Measurements from ENCODE around the gene GRAMD1A. TPM values are rescaled to one million over a fixed set of nuclear protein-coding genes. Genes with fewer than 3 reads are reported as not detected.
A peak's percentile ranks its signal among the peaks of the same experiment; 100 is the strongest.

GRAMD1A gene
- total RNA-seq, 1 experiment from 2014 or later: 45.2 TPM

- H3K27me3 ChIP-seq (ENCODE audit: low read length): no peaks in the 10 kb centered on the region
- H3K79me2 ChIP-seq (ENCODE audit: low read length): no peaks in the 10 kb centered on the region
- 0 out of 2 replicates have a peak, but pooled peaks cover 4% of the 10 kb centered on the region for H3K4me1 ChIP-seq (ENCODE audit: low read length)
- no peak for DNase-seq
- no peak overlapping the region; the same call in 1 of the 2 replicates for H3K9ac ChIP-seq (ENCODE audit: low read length)
- H3K36me3 ChIP-seq (ENCODE audit: insufficient read depth, low read length): peaks cover 7% of the 10 kb centered on the region; the same call in 1 of the 2 replicates
- H3K27ac ChIP-seq (ENCODE audit: low read length): no peak overlapping the region
- H3K9me2 ChIP-seq (replicated peaks; ENCODE audit: insufficient read depth, low read length): no peaks in the 10 kb centered on the region
- no peaks in the 10 kb centered on the region for H3K9me3 ChIP-seq (ENCODE audit: low read length)
- H3K4me2 ChIP-seq (ENCODE audit: low read depth, low read length, poor library complexity, severe bottlenecking): peak overlapping the region; percentile 40
- H4K20me1 ChIP-seq (ENCODE audit: insufficient read depth, low read depth, low read length): 0 out of 2 replicates have a peak, but pooled peaks cover 4% of the 10 kb centered on the region
- H2AFZ ChIP-seq (ENCODE audit: low read length): no peak overlapping the region
- no peak overlapping the region for H3K4me3 ChIP-seq (ENCODE audit: low read length)
These were observed 29.7 kb downstream of the GRAMD1A start for GRCh38 chr19:35029737-35030256.

- Histone ChIP-seq H3K9ac (ENCODE audit: low read length) (no peak within 1 kb of the TSS; the same call in 1 of the 2 replicates), H3K36me3 (ENCODE audit: insufficient read depth, low read length) (peaks cover 7% of the 10 kb centered on the region; the same call in 1 of the 2 replicates), H3K4me2 (ENCODE audit: low read depth, low read length, poor library complexity, severe bottlenecking) (peak within 1 kb of the TSS; percentile 40), H3K9me3 (ENCODE audit: low read length) (no peaks in the 10 kb centered on the region), H3K9me2 (replicated peaks; ENCODE audit: insufficient read depth, low read length) (no peaks in the 10 kb centered on the region), H3K4me1 (ENCODE audit: low read length) (0 out of 2 replicates have a peak, but pooled peaks cover 4% of the 10 kb centered on the region), H3K27me3 (ENCODE audit: low read length) (no peaks in the 10 kb centered on the region), H2AFZ (ENCODE audit: low read length) (no peak within 1 kb of the TSS), H3K4me3 (ENCODE audit: low read length) (no peak within 1 kb of the TSS), H3K27ac (ENCODE audit: low read length) (no peak within 1 kb of the TSS), H3K79me2 (ENCODE audit: low read length) (no peaks in the 10 kb centered on the region), H4K20me1 (ENCODE audit: insufficient read depth, low read depth, low read length) (0 out of 2 replicates have a peak, but pooled peaks cover 4% of the 10 kb centered on the region)
- DNase-seq: peak; percentile 60
These were observed 30.3 kb downstream of the GRAMD1A start, which contains the start of gene SCN1B for GRCh38 chr19:35030257-35031071. Gene SCN1B (plus strand): TSS chr19:35030470. CDS start chr19:35030821, 351 bp downstream.

- no peak overlapping the region for H2AFZ ChIP-seq (ENCODE audit: low read length)
- no peaks in the 10 kb centered on the region for H3K79me2 ChIP-seq (ENCODE audit: low read length)
- no peak overlapping the region for H3K27ac ChIP-seq (ENCODE audit: low read length)
- no peak overlapping the region for H3K4me3 ChIP-seq (ENCODE audit: low read length)
- no peaks in the 10 kb centered on the region for H3K9me2 ChIP-seq (replicated peaks; ENCODE audit: insufficient read depth, low read length)
- H3K27me3 ChIP-seq (ENCODE audit: low read length): no peaks in the 10 kb centered on the region
- H3K9ac ChIP-seq (ENCODE audit: low read length): no peak overlapping the region
- H3K36me3 ChIP-seq (ENCODE audit: insufficient read depth, low read length): peaks cover 7% of the 10 kb centered on the region; the same call in 1 of the 2 replicates
- H4K20me1 ChIP-seq (ENCODE audit: insufficient read depth, low read depth, low read length): 0 out of 2 replicates have a peak, but pooled peaks cover 4% of the 10 kb centered on the region
- H3K4me2 ChIP-seq (ENCODE audit: low read depth, low read length, poor library complexity, severe bottlenecking): no peak overlapping the region
- no peak for DNase-seq
- no peaks in the 10 kb centered on the region for H3K9me3 ChIP-seq (ENCODE audit: low read length)
- 0 out of 2 replicates have a peak, but pooled peaks cover 4% of the 10 kb centered on the region for H3K4me1 ChIP-seq (ENCODE audit: low read length)
These were observed 31.2 kb downstream of the GRAMD1A start for GRCh38 chr19:35031072-35031881.

GRCh38 chr19:35032356-35032865, 32.3 kb downstream of the GRAMD1A start:
- Histone ChIP-seq H3K9me3 (ENCODE audit: low read length) (no peaks in the 10 kb centered on the region), H2AFZ (ENCODE audit: low read length) (no peak overlapping the region), H4K20me1 (ENCODE audit: insufficient read depth, low read depth, low read length) (0 out of 2 replicates have a peak, but pooled peaks cover 4% of the 10 kb centered on the region), H3K4me3 (ENCODE audit: low read length) (no peak overlapping the region), H3K9me2 (replicated peaks; ENCODE audit: insufficient read depth, low read length) (no peaks in the 10 kb centered on the region), H3K9ac (ENCODE audit: low read length) (no peak overlapping the region), H3K4me2 (ENCODE audit: low read depth, low read length, poor library complexity, severe bottlenecking) (no peak overlapping the region), H3K27me3 (ENCODE audit: low read length) (no peaks in the 10 kb centered on the region), H3K79me2 (ENCODE audit: low read length) (no peaks in the 10 kb centered on the region), H3K4me1 (ENCODE audit: low read length) (0 out of 2 replicates have a peak, but pooled peaks cover 4% of the 10 kb centered on the region), H3K36me3 (ENCODE audit: insufficient read depth, low read length) (peaks cover 4% of the 10 kb centered on the region; the same call in 1 of the 2 replicates), H3K27ac (ENCODE audit: low read length) (no peak overlapping the region)
- no peak for DNase-seq

- H3K27ac ChIP-seq (ENCODE audit: low read length): no peak overlapping the region
- H3K9ac ChIP-seq (ENCODE audit: low read length): no peak overlapping the region
- no peaks in the 10 kb centered on the region for H3K79me2 ChIP-seq (ENCODE audit: low read length)
- no peak for DNase-seq
- no peaks in the 10 kb centered on the region for H4K20me1 ChIP-seq (ENCODE audit: insufficient read depth, low read depth, low read length)
- no peaks in the 10 kb centered on the region for H3K27me3 ChIP-seq (ENCODE audit: low read length)
- no peak overlapping the region for H3K4me3 ChIP-seq (ENCODE audit: low read length)
- no peaks in the 10 kb centered on the region for H3K9me2 ChIP-seq (replicated peaks; ENCODE audit: insufficient read depth, low read length)
- H3K36me3 ChIP-seq (ENCODE audit: insufficient read depth, low read length): no peaks in the 10 kb centered on the region
- 0 out of 2 replicates have a peak, but pooled peaks cover 4% of the 10 kb centered on the region for H3K4me1 ChIP-seq (ENCODE audit: low read length)
- no peaks in the 10 kb centered on the region for H3K9me3 ChIP-seq (ENCODE audit: low read length)
- H3K4me2 ChIP-seq (ENCODE audit: low read depth, low read length, poor library complexity, severe bottlenecking): no peak overlapping the region
- H2AFZ ChIP-seq (ENCODE audit: low read length): no peak overlapping the region
These were observed 33.2 kb downstream of the GRAMD1A start for GRCh38 chr19:35033067-35034004.

GRCh38 chr19:35034005-35034502, 33.9 kb downstream of the GRAMD1A start:
- no peak for DNase-seq

More at GRCh38 chr19:35034005-35034502, 33.9 kb downstream of the GRAMD1A start:
- Histone ChIP-seq H3K27me3 (ENCODE audit: low read length) (no peaks in the 10 kb centered on the region), H3K9ac (ENCODE audit: low read length) (no peak overlapping the region), H3K27ac (ENCODE audit: low read length) (no peak overlapping the region), H2AFZ (ENCODE audit: low read length) (no peak overlapping the region), H3K9me2 (replicated peaks; ENCODE audit: insufficient read depth, low read length) (no peaks in the 10 kb centered on the region), H3K79me2 (ENCODE audit: low read length) (no peaks in the 10 kb centered on the region), H4K20me1 (ENCODE audit: insufficient read depth, low read depth, low read length) (no peaks in the 10 kb centered on the region), H3K36me3 (ENCODE audit: insufficient read depth, low read length) (no peaks in the 10 kb centered on the region), H3K4me1 (ENCODE audit: low read length) (0 out of 2 replicates have a peak, but pooled peaks cover 4% of the 10 kb centered on the region), H3K9me3 (ENCODE audit: low read length) (no peaks in the 10 kb centered on the region), H3K4me3 (ENCODE audit: low read length) (no peak overlapping the region), H3K4me2 (ENCODE audit: low read depth, low read length, poor library complexity, severe bottlenecking) (no peak overlapping the region)
